PC-3 (cell line): ENCODE results near the gene IFNA4. TPM values are rescaled to one million over a fixed set of nuclear protein-coding genes. Genes with fewer than 3 reads are reported as not detected.
"Not testable (repeated sequence)": the region's sequence is repeated elsewhere in the genome, so short reads cannot be mapped to it uniquely, and the experiment has no call there.

Experiments
- ATAC-seq: fragments of 200-7000 bp; cut with Tn5 transposase; 2 replicates; pipeline ENCODE4 v1.9.1; 2020; ENCODE audit warnings: mild to moderate bottlenecking, moderate library complexity
- BruUV-seq: library from RNA; stranded (reverse); fragments of 400-500 nt; replicated peaks from 2 replicates; lab custom pipeline; 2021; lab: Mats Ljungman, UMichigan
- CTCF ChIA-PET: fragments of 300-600 bp; sonication (Branson Sonifier 250); formaldehyde crosslinking; loops from one replicate; lab custom pipeline; 2022; ENCODE audit warnings: antibody characterized with exemption; lab: Charles Lee
- POLR2A ChIA-PET: fragments of 300-600 bp; sonication (Branson Sonifier 250); formaldehyde crosslinking; loops from one replicate; lab custom pipeline; 2022; ENCODE audit warnings: antibody characterized with exemption; ENCODE audit not compliant: unreplicated experiment; lab: Charles Lee
- DNase-seq: peaks from one replicate; pipeline ENCODE4 v3.0.0-alpha.2; 2015
- H2AFZ ChIP-seq: fragments of 300-600 bp; sonication (generic); 2 replicates; pipeline ENCODE4 v1.6.0; 2016; ENCODE audit warnings: antibody characterized with exemption, low read length
- H3F3A ChIP-seq: fragments of 300-600 bp; sonication (generic); one replicate; pipeline ENCODE4 v1.6.0; 2017; ENCODE audit warnings: antibody characterized with exemption, low read length, control low read depth, mild to moderate bottlenecking; ENCODE audit not compliant: unreplicated experiment
- H3K27ac ChIP-seq: fragments of 300-600 bp; sonication (generic); 2 replicates; pipeline ENCODE4 v1.5.1; 2016; ENCODE audit warnings: mild to moderate bottlenecking, low read length
- H3K27me3 ChIP-seq: fragments of 300-600 bp; sonication (generic); 2 replicates; pipeline ENCODE4 v1.6.1; 2016; ENCODE audit warnings: low read length, mixed read lengths
- H3K36me3 ChIP-seq: fragments of 300-600 bp; sonication (generic); 2 replicates; pipeline ENCODE4 v1.6.1; 2016; ENCODE audit warnings: low read depth, mixed run types, low read length, mixed read lengths
- H3K4me1 ChIP-seq: fragments of 300-600 bp; sonication (generic); 2 replicates; pipeline ENCODE4 v1.5.1; 2016; ENCODE audit warnings: low read length; ENCODE audit not compliant: insufficient read depth
- H3K4me2 ChIP-seq: fragments of 300-600 bp; sonication (generic); 2 replicates; pipeline ENCODE4 v1.6.0; 2016; ENCODE audit warnings: low read length
- H3K4me3 ChIP-seq: fragments of 300-600 bp; sonication (generic); 2 replicates; pipeline ENCODE4 v1.5.1; 2016; ENCODE audit warnings: mild to moderate bottlenecking, low read length, mixed read lengths
- H3K79me2 ChIP-seq: fragments of 300-600 bp; sonication (generic); 2 replicates; pipeline ENCODE4 v1.6.1; 2017; ENCODE audit warnings: low read length, mixed read lengths
- H3K9ac ChIP-seq: fragments of 300-600 bp; sonication (generic); 2 replicates; pipeline ENCODE4 v1.6.0; 2016; ENCODE audit warnings: mild to moderate bottlenecking, low read length
- H3K9me2 ChIP-seq: fragments of 300-600 bp; sonication (generic); replicated peaks from 2 replicates; pipeline ENCODE4 v1.6.1; 2016; ENCODE audit warnings: mixed run types, low read length, mixed read lengths
- H3K9me3 ChIP-seq: fragments of 300-600 bp; sonication (generic); 2 replicates; pipeline ENCODE4 v1.6.1; 2016; ENCODE audit warnings: low read length, mixed read lengths
- H4K20me1 ChIP-seq: fragments of 300-600 bp; sonication (generic); 2 replicates; pipeline ENCODE4 v1.6.1; 2016; ENCODE audit warnings: low read length, mixed read lengths
- EZH2 ChIP-seq: fragments of 300-600 bp; sonication (generic); IDR thresholded peaks from one replicate; pipeline ENCODE4 v1.6.1; 2017; ENCODE audit warnings: antibody characterized with exemption, mild to moderate bottlenecking, low read length; ENCODE audit not compliant: unreplicated experiment
- EZH2phosphoT487 ChIP-seq: fragments of 300-600 bp; sonication (generic); IDR thresholded peaks from 2 replicates; pipeline ENCODE4 v1.6.1; 2018; ENCODE audit warnings: mild to moderate bottlenecking, antibody characterized with exemption, low read length, borderline replicate concordance
- intact Hi-C: fragments of 100-400 bp; cut with micrococcal nuclease; formaldehyde crosslinking; loops from 2 replicates; pipeline ENCODE4 v1.9.0; 2023
- total RNA-seq: library from RNA; depleted of rRNA; stranded (reverse); fragments of >200 nt; gene quantifications from 2 replicates; pipeline ENCODE4 v1.2.3, GENCODE V29; 2014
- TF ChIP-seq, protein P1 (sequence below): fragments of 300-600 bp; sonication (generic); conservative IDR thresholded peaks from 2 replicates; pipeline ENCODE4 v1.5.1; 2017; ENCODE audit warnings: antibody characterized with exemption, low read depth, mild to moderate bottlenecking, low read length

Gene IFNA4
- total RNA-seq, 1 experiment from 2014 or later, result not detected

DNA sequence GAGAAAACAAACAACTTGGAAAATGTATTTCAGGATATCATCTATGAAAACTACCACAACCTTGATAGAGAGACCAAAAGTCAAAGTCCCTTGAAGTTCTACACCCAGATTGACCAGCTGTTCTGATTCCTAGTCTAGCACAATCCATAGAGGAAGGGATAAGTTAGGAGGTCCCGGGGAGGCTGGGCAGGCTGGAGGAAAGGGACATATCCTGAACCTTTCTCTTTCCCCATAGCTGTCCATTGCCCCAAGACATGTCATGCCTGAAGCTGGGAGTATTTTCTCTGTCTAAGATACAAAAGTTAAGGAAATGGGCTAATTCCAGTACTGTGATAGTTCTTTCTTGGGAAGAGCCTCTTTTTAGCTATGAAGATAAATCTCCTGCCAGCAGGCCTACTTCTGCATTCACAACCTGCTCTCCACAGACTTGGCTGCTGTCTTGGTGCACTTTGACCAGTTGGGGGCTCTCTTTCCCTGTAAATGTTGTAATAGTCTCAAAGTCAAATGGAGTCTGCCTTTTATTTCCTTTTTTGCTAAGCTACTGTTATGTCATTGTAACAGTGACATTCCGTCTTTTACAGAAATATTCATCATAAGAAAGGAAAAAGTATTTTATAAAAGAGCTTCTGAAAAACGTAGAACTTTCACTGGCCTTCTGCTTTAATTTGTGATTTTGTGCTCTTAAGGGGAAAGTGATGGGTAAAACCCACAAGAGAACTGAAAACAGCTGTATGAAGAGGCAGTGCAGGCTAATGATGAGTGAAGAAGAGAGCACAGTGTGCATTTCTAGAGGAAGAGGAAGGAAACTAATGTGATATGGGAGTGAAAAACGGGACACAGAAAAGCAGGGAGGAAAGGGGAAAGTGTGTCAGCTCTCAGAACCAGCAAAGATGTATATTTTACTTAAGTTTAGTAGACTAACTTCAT, 4.3 kb downstream of the IFNA4 start:
- H3K36me3 ChIP-seq, H3K27me3 ChIP-seq, H3F3A ChIP-seq, H3K79me2 ChIP-seq, H4K20me1 ChIP-seq, H3K27ac ChIP-seq, H3K4me3 ChIP-seq, H3K9me3 ChIP-seq, POLR2A ChIA-PET, H3K9ac ChIP-seq, H3K4me2 ChIP-seq, H3K4me1 ChIP-seq, intact Hi-C loops, BruUV-seq, H3K9me2 ChIP-seq, H2AFZ ChIP-seq: not testable (repeated sequence)
- TF ChIP-seq, protein P1, sequence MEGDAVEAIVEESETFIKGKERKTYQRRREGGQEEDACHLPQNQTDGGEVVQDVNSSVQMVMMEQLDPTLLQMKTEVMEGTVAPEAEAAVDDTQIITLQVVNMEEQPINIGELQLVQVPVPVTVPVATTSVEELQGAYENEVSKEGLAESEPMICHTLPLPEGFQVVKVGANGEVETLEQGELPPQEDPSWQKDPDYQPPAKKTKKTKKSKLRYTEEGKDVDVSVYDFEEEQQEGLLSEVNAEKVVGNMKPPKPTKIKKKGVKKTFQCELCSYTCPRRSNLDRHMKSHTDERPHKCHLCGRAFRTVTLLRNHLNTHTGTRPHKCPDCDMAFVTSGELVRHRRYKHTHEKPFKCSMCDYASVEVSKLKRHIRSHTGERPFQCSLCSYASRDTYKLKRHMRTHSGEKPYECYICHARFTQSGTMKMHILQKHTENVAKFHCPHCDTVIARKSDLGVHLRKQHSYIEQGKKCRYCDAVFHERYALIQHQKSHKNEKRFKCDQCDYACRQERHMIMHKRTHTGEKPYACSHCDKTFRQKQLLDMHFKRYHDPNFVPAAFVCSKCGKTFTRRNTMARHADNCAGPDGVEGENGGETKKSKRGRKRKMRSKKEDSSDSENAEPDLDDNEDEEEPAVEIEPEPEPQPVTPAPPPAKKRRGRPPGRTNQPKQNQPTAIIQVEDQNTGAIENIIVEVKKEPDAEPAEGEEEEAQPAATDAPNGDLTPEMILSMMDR, result peak; percentile 56
- peak; percentile 32 for DNase-seq
- CTCF ChIA-PET, result interaction anchor here (0.6 to 1.2 kb wide), 4 partner anchors 12 to 116 kb away, joined by 3 to 5 read pairs (median 5); no protein-coding TSS in a partner anchor
- peak; percentile 63 for ATAC-seq

DNA sequence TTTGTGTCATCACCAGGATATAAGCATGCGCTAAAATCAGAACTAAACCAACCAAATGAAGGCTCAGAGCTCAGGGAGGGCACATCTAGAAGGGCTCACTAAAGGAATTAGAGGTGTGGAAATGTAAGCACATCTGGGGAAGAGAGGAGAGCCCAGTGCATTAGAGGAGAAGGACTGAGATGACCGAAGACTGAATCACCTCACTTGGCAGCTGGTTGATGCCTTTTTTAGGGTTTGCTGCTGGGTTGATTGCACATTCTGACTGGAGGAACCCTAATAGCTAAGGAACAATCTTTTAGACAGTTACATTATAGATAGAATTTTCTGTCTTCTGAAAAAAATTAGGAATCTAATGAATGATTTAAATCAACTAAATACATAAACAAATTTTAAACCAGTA, 12.7 kb downstream of the IFNA4 start:
- no peaks in the 10 kb centered on the region for H3K9me3 ChIP-seq
- TF ChIP-seq EZH2 (no peak), EZH2phosphoT487 (no peak)
- TF ChIP-seq, protein P1, result no peak
- no peaks in the 10 kb centered on the region for H4K20me1 ChIP-seq
- no peaks in the 10 kb centered on the region for H3K36me3 ChIP-seq
- no peak overlapping the region for H3K27ac ChIP-seq
- H3K9ac ChIP-seq, result no peak overlapping the region
- POLR2A ChIA-PET, result no interaction called here
- no peak overlapping the region for H2AFZ ChIP-seq
- no peaks in the 10 kb centered on the region for H3K79me2 ChIP-seq
- no peak overlapping the region for H3K4me2 ChIP-seq
- DNase-seq, result no peak
- H3K27me3 ChIP-seq, result peaks cover 24% of the 10 kb centered on the region
- no peaks in the 10 kb centered on the region for H3F3A ChIP-seq
- no TSS peak for BruUV-seq
- no peak for ATAC-seq
- H3K4me1 ChIP-seq, result no peaks in the 10 kb centered on the region
- CTCF ChIA-PET, result no interaction called here
- intact Hi-C loops, result no loop called here
- H3K9me2 ChIP-seq, result no peaks in the 10 kb centered on the region
- H3K4me3 ChIP-seq, result no peak overlapping the region

DNA sequence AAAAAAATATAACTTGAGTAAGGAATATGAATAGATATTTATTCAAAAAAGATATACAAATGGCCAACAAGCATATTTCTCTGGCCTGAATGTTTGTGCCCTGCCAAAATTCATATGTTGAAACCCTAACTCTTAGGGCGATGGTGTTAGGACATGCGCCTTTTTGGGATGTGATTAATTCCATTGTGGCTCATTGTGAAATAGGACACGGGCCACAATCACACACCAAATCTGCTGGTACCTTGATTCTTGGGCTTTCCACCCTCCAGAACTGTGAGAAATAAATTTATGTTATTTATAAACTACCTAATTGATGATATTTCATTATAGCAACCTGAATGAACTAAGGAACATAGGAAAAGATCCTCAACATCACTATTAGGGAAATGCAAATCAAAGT, 15.2 kb downstream of the IFNA4 start:
- Histone ChIP-seq H3K4me2 (no peak overlapping the region), H3K9me3 (no peaks in the 10 kb centered on the region), H3F3A (no peaks in the 10 kb centered on the region), H3K79me2 (no peaks in the 10 kb centered on the region), H3K36me3 (no peaks in the 10 kb centered on the region), H3K27me3 (peaks cover 15% of the 10 kb centered on the region), H3K9me2 (no peaks in the 10 kb centered on the region), H4K20me1 (no peaks in the 10 kb centered on the region), H3K4me3 (no peak overlapping the region), H3K27ac (no peak overlapping the region), H2AFZ (no peak overlapping the region), H3K9ac (no peak overlapping the region), H3K4me1 (no peaks in the 10 kb centered on the region)
- intact Hi-C loops, result no loop called here
- TF ChIP-seq EZH2, result no peak
- ATAC-seq (no peak), DNase-seq (no peak)
- CTCF ChIA-PET, result no interaction called here
- BruUV-seq, result no TSS peak
- POLR2A ChIA-PET, result no interaction called here
